ENCODE data around the gene DENND4A. TPM values are rescaled to one million over a fixed set of nuclear protein-coding genes. Genes with fewer than 3 reads are reported as not detected.

Gene DENND4A
- total RNA-seq (2014; rRNA removed; shearing (Covaris generic)) = 10.4 and 13.0 TPM in 2 replicates
- polyA plus RNA-seq (2015; cell fraction: cytosol; rRNA removed) = 6.2 and 8.0 TPM in 2 replicates
- polyA plus RNA-seq (2015; cell fraction: nucleus; rRNA removed) = 10.2 and 11.8 TPM in 2 replicates

GRCh38 chr15:65792138-65792987 is at the start of gene DENND4A:
TSS of gene DENND4A (minus strand) at chr15:65792293. CDS start at chr15:65756450, 35,843 bp downstream.
- peak; percentile 97 for DNase-seq (ENCODE audit: low read depth, low spot score)
- in situ Hi-C loops (cut with HindIII; ENCODE audit: low pct_unique_long_range_greater_than_20kb, low sequenced_read_pairs) = no loop called here

- no peak for DNase-seq (ENCODE audit: low read depth, low spot score)
- in situ Hi-C loops (cut with HindIII; ENCODE audit: low pct_unique_long_range_greater_than_20kb, low sequenced_read_pairs) = loop anchor here (25.0 kb wide), 1 partner anchor 204 kb away; no protein-coding TSS in a partner anchor
Observed at GRCh38 chr15:65841121-65841930, 49.2 kb upstream of the DENND4A start.

- in situ Hi-C loops (cut with HindIII; ENCODE audit: low pct_unique_long_range_greater_than_20kb, low sequenced_read_pairs) = loop anchor here (25.0 kb wide), 1 partner anchor 203 kb away; no protein-coding TSS in a partner anchor
- DNase-seq (ENCODE audit: low read depth, low spot score) = no peak
Observed at GRCh38 chr15:65839985-65840384, 47.9 kb upstream of the DENND4A start.

DNA sequence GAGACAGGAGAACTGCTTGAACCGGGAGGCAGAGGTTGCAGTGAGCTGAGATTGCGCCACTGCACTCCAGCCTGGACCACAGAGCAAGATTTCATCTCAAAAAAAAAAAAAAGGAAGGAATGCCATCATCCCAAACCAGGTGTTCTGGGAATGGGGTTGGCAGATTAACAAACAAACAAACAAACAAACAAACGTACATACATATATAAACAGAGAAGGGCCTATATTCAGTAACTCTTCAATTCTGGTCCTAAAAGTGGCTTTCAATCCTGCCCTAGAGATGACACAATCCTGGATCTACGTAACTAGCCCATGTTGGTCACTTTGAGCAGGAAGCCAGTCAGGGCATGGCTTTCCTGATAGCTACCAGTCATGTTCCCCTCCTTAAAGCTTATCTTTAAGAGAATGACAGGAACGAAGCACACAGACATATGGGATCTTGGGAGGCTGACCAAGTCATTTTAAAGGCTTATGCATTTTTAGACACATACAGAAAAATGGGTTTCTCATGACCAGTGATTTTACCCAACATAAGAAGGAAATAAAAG is 47.3 kb upstream of the DENND4A start:
- in situ Hi-C loops (cut with HindIII; ENCODE audit: low pct_unique_long_range_greater_than_20kb, low sequenced_read_pairs) = loop anchor here (25.0 kb wide), 1 partner anchor 202 kb away; no protein-coding TSS in a partner anchor
- DNase-seq (ENCODE audit: low read depth, low spot score) = no peak

GRCh38 chr15:65837301-65838294 is 45.5 kb upstream of the DENND4A start:
- no peak for DNase-seq (ENCODE audit: low read depth, low spot score)
- in situ Hi-C loops (cut with HindIII; ENCODE audit: low pct_unique_long_range_greater_than_20kb, low sequenced_read_pairs) = loop anchor here (25.0 kb wide), 1 partner anchor 200 kb away; no protein-coding TSS in a partner anchor

DNA sequence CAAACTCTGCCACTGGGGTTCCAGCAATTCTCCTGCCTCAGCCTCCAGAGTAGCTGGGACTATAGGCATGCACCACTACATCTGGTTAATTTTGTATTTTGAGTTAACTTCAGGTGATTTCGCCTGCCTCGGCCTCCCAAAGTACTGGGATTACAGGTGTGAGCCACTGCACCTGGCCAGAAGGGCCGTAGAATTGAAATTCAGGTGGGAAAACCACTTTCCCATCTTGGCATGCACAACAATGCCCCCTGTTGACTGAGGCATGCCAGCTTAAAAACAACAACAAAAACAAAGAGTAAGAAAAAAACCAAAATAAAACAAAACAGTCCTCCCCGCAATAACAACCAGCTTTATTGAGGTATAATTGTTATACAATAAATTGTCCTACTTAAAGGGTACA is 44.6 kb upstream of the DENND4A start:
- peak; percentile 22 for DNase-seq (ENCODE audit: low read depth, low spot score)
- in situ Hi-C loops (cut with HindIII; ENCODE audit: low pct_unique_long_range_greater_than_20kb, low sequenced_read_pairs) = loop anchor here (25.0 kb wide), 1 partner anchor 199 kb away; no protein-coding TSS in a partner anchor

GRCh38 chr15:65835447-65835846 is 43.4 kb upstream of the DENND4A start:
- in situ Hi-C loops (cut with HindIII; ENCODE audit: low pct_unique_long_range_greater_than_20kb, low sequenced_read_pairs) = loop anchor here (25.0 kb wide), 1 partner anchor 198 kb away; no protein-coding TSS in a partner anchor
- DNase-seq (ENCODE audit: low read depth, low spot score) = no peak

DNA sequence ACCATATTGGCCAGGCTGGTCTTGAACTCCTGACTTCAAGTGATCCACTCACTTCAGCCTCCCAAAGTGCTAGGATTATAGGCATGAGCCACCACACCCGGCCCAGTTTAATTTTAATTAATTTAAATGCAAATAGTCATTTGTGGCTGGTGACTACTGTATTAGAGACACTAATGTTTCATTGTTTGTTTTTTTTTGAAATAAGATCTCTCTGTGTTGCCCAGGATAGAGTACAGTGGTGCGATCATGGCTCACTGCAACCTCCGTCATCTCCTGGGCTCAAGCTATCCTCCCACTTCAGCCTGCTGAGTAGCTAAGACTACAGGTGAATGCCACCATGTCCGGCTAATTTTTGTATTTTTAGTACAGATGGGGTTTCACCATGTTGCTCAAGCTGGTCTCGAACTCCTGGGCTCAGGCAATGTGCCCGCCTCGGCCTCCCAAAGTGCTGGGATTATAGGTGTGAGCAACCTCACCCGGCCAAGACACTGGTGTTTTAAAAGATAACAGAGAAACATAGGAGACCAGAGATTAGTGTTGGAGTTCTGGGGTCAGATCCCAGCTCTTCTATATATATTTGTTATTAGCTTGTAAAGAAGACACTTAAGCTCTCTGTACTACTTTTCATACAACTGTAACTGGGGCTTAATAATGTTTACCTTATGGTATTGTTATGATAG is 42.6 kb upstream of the DENND4A start:
- no peak for DNase-seq (ENCODE audit: low read depth, low spot score)
- in situ Hi-C loops (cut with HindIII; ENCODE audit: low pct_unique_long_range_greater_than_20kb, low sequenced_read_pairs) = loop anchor here (25.0 kb wide), 1 partner anchor 197 kb away; no protein-coding TSS in a partner anchor

- in situ Hi-C loops (cut with HindIII; ENCODE audit: low pct_unique_long_range_greater_than_20kb, low sequenced_read_pairs) = loop anchor here (25.0 kb wide), 1 partner anchor 196 kb away; no protein-coding TSS in a partner anchor
- DNase-seq (ENCODE audit: low read depth, low spot score) = no peak
Observed at GRCh38 chr15:65833501-65834205, 41.6 kb upstream of the DENND4A start.

DNA sequence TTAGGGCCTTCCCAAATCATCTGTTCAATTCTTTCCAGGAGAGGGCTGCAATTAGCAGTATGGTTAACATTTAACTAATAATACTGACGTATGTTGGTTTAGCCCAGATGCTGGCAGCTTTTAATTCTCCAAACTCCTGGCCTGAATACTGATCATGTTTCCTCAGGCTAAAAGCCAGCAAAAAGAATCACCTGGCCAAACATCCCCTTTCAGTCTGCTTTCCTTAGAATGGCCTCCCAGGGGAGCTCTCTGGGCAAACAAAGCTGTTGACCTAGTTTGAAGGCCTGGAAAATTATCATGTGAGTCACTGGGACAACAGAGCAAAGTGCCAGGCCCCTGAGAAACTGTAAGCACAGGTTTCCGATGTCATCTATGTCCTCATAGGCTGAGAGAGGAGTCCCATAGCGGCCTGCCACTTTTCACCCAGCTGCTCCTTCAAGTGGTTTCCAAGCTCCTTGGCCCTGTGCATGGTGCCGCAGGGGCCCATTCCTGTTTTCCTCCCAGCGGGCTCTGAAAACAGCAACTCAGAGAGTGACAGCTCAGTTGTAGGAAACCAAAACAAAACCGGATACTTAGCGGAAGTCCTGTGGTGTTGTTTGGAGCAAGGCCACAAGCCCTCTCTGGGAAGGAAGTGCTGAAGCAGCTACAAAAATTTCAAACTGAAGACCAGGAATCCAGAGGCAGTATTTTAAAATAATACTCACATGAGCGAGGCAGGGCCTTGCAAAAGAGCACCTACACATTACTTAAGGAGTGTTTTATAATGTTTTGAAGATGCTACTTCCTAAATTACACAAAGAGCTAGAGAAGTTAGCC is 40.7 kb upstream of the DENND4A start:
- peak; percentile 26 for DNase-seq (ENCODE audit: low read depth, low spot score)
- in situ Hi-C loops (cut with HindIII; ENCODE audit: low pct_unique_long_range_greater_than_20kb, low sequenced_read_pairs) = loop anchor here (25.0 kb wide), 1 partner anchor 195 kb away; no protein-coding TSS in a partner anchor

- in situ Hi-C loops (cut with HindIII; ENCODE audit: low pct_unique_long_range_greater_than_20kb, low sequenced_read_pairs) = loop anchor here (25.0 kb wide), 1 partner anchor 192 kb away; no protein-coding TSS in a partner anchor
- peak; percentile 40 for DNase-seq (ENCODE audit: low read depth, low spot score)
Observed at GRCh38 chr15:65829130-65829764, 37.2 kb upstream of the DENND4A start.

GRCh38 chr15:65828585-65828984 is 36.5 kb upstream of the DENND4A start:
- in situ Hi-C loops (cut with HindIII; ENCODE audit: low pct_unique_long_range_greater_than_20kb, low sequenced_read_pairs) = loop anchor here (25.0 kb wide), 1 partner anchor 191 kb away; no protein-coding TSS in a partner anchor
- no peak for DNase-seq (ENCODE audit: low read depth, low spot score)

- in situ Hi-C loops (cut with HindIII; ENCODE audit: low pct_unique_long_range_greater_than_20kb, low sequenced_read_pairs) = loop anchor here (25.0 kb wide), 1 partner anchor 190 kb away; no protein-coding TSS in a partner anchor
- DNase-seq (ENCODE audit: low read depth, low spot score) = no peak
Observed at GRCh38 chr15:65827065-65827464, 35.0 kb upstream of the DENND4A start.

Measured in SK-MEL-5 (cell line).